Heart left ventricle (tissue), 13 donors: ENCODE data around the gene FAM89A.

Experiments used
- POLR2A ChIP-seq, 2 donors: fragments of 450-650 bp; IDR thresholded peaks; one replicate each; pipeline ENCODE4 v1.6.1; 2017; ENCODE audit warnings: antibody characterized with exemption in 2 of 2, mild to moderate bottlenecking in 2 of 2, moderate library complexity in 2 of 2
- TF ChIP-seq, protein P1 (sequence below), 12 donors: fragments of 200-600 bp; sonication (generic) in 4 of 12; IDR thresholded peaks; one replicate each; pipeline versions ENCODE4 v1.5.0 to v1.8.0; 2018 to 2022; ENCODE audit warnings: antibody characterized with exemption in 12 of 12, mild to moderate bottlenecking in 5 of 12
- donor health status: ischemic (EF 13 %, LVEDD 7.1; RV severe dilation, severe dysfunction).
- donor health status: DM: no; HTN: yes; CAD: no.
- donor health status: DM: no; HTN: no; CAD: no.
- donor health status: ischemic (EF 25% LVEDD 6.9; RV normal size, moderate dysfunction).
- donor health status: ischemic (EF 25% LVEDD 5.7; RV mildly dilated, moderate dysfunction).
- donor health status: ischemic (EF 35%, LVEDD 5.7; RV mildly dilated, moderate dysfunction).
- donor health status: nonischemic (EF 11% LVEDD 7.7; RV severe dilation, severe dysfunction).
- donor health status: DM: yes; HTN: yes; CAD: no.
- donor health status: PGD.
- donor health status: ischemic (EF 29% LVEDD 5.4; RV normal size, mild dysfunction).
- donor health status: nonischemic (EF 23%, LVEDD 6.1; RV moderate dilation, normal function).

DNA sequence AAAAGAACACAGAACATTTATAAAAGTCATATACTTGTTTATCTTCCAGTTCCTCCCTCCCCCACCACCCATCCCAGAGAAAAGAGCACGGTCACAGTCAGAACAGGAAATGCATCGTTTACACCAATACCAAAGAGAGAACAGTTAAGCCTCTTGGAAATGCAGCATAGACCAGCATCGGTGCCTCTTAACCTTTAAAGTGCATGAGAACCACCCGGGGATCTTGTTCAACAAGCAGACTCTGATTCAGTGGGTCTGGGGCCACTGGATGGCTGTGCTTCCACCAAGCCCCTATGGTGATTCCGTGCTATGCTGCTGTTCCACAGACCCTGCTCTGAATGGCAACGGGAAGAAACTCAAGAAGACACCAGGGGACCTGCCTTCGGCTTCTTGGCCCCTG, 19.2 kb downstream of the FAM89A start:
- TF ChIP-seq, protein P1, sequence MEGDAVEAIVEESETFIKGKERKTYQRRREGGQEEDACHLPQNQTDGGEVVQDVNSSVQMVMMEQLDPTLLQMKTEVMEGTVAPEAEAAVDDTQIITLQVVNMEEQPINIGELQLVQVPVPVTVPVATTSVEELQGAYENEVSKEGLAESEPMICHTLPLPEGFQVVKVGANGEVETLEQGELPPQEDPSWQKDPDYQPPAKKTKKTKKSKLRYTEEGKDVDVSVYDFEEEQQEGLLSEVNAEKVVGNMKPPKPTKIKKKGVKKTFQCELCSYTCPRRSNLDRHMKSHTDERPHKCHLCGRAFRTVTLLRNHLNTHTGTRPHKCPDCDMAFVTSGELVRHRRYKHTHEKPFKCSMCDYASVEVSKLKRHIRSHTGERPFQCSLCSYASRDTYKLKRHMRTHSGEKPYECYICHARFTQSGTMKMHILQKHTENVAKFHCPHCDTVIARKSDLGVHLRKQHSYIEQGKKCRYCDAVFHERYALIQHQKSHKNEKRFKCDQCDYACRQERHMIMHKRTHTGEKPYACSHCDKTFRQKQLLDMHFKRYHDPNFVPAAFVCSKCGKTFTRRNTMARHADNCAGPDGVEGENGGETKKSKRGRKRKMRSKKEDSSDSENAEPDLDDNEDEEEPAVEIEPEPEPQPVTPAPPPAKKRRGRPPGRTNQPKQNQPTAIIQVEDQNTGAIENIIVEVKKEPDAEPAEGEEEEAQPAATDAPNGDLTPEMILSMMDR (IDR thresholded peaks at IDR 0.05), result no peak
- no peak for TF ChIP-seq POLR2A (IDR thresholded peaks at IDR 0.05)
